HAP-1 (cell line): ENCODE data around the gene HTATSF1.

Experiments used
- DNase-seq, 2 experiments: peaks; one replicate each; pipeline ENCODE4 v3.0.0-alpha.2; 2016 to 2020; ENCODE audit warnings: low spot score in 2 of 2
- H3K27me3 ChIP-seq: fragments of 250-450 bp; sonication (Bioruptor Pico); 2 replicates; pipeline ENCODE4 v1.5.1; 2020; ENCODE audit warnings: low read depth, mild to moderate bottlenecking, moderate library complexity
- H3K36me3 ChIP-seq: fragments of 250-450 bp; sonication (Bioruptor Pico); replicated peaks from 2 replicates; pipeline ENCODE4 v1.5.1; 2020; ENCODE audit warnings: mild to moderate bottlenecking
- H3K4me1 ChIP-seq: fragments of 250-450 bp; sonication (Bioruptor Pico); 2 replicates; pipeline ENCODE4 v1.5.1; 2020; ENCODE audit warnings: mild to moderate bottlenecking
- H3K4me3 ChIP-seq: fragments of 250-450 bp; sonication (Bioruptor Pico); 2 replicates; pipeline ENCODE4 v1.5.1; 2020; ENCODE audit warnings: mild to moderate bottlenecking, moderate library complexity
- H3K9me3 ChIP-seq: fragments of 250-450 bp; sonication (Bioruptor Pico); 2 replicates; pipeline ENCODE4 v1.5.1; 2020; ENCODE audit warnings: mild to moderate bottlenecking, moderate library complexity
- in situ Hi-C: fragments of 300-500 bp; cut with MboI; formaldehyde crosslinking; loops from 3 replicates; pipeline ENCODE4 v1.14.3; 2020; ENCODE audit warnings: low sequenced_read_pairs, inconsistent platforms, mixed read lengths

The HTATSF1 gene, protein sequence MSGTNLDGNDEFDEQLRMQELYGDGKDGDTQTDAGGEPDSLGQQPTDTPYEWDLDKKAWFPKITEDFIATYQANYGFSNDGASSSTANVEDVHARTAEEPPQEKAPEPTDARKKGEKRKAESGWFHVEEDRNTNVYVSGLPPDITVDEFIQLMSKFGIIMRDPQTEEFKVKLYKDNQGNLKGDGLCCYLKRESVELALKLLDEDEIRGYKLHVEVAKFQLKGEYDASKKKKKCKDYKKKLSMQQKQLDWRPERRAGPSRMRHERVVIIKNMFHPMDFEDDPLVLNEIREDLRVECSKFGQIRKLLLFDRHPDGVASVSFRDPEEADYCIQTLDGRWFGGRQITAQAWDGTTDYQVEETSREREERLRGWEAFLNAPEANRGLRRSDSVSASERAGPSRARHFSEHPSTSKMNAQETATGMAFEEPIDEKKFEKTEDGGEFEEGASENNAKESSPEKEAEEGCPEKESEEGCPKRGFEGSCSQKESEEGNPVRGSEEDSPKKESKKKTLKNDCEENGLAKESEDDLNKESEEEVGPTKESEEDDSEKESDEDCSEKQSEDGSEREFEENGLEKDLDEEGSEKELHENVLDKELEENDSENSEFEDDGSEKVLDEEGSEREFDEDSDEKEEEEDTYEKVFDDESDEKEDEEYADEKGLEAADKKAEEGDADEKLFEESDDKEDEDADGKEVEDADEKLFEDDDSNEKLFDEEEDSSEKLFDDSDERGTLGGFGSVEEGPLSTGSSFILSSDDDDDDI

DNA sequence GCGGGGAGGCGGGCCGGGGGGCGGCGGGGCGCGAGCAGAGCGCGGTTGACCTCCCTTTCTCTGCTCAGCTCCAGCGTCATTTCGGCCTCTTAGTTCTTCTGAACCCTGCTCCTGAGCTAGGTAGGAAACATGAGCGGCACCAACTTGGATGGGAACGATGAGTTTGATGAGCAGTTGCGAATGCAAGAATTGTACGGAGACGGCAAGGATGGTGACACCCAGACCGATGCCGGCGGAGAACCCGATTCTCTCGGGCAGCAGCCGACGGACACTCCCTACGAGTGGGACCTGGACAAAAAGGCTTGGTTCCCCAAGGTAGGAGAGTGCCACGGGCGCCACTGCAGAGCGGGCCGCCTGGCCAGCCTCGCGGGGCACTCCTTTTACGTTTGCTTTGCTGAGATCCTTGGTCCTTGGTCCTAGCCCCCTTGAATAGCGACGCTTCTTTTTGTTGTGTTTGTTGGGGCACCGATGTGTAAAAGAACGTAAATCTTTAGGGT lies at the start of gene HTATSF1:
TSS of gene HTATSF1 (plus strand) at position 37 of the 497 bp plus-strand sequence. CDS start at position 130, 93 bp downstream.
- peaks cover 17% of the 10 kb centered on the region for H3K4me1 ChIP-seq
- peaks cover 28% of the 10 kb centered on the region for H3K36me3 ChIP-seq
- in situ Hi-C loops = no loop called here
- peak in 1 of 2 experiments; percentile 13 for DNase-seq
- H3K4me3 ChIP-seq = peak within 1 kb of the TSS; percentile 76
- no peaks in the 10 kb centered on the region for H3K27me3 ChIP-seq
- H3K9me3 ChIP-seq = no peaks in the 10 kb centered on the region

DNA sequence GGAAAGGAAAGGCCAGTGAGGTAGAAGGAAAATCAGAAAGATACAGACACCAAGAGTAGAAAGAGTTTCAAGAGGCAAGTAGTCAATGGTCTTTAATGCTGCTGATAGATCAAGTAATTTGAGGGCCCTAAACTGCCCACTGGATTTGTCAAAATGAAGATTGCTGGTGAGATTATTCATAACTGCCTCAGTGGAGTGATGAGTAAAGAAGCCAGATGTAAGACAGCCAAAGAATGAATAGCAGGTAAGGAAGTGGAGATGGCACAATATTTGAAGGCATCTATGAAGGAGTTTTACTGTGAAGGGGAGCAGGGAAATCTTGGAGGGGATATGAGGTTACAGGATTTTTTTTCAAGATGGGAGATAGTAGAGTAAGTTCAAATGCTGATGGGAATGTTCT lies 49.4 kb upstream of the HTATSF1 start:
- no peaks in the 10 kb centered on the region for H3K36me3 ChIP-seq
- DNase-seq = no peak
- no peaks in the 10 kb centered on the region for H3K4me1 ChIP-seq
- in situ Hi-C loops = no loop called here
- H3K27me3 ChIP-seq = 0 out of 2 replicates have a peak, but pooled peaks cover 3% of the 10 kb centered on the region
- H3K9me3 ChIP-seq = peaks cover 2% of the 10 kb centered on the region; the same call in 1 of the 2 replicates
- no peak overlapping the region for H3K4me3 ChIP-seq

DNA sequence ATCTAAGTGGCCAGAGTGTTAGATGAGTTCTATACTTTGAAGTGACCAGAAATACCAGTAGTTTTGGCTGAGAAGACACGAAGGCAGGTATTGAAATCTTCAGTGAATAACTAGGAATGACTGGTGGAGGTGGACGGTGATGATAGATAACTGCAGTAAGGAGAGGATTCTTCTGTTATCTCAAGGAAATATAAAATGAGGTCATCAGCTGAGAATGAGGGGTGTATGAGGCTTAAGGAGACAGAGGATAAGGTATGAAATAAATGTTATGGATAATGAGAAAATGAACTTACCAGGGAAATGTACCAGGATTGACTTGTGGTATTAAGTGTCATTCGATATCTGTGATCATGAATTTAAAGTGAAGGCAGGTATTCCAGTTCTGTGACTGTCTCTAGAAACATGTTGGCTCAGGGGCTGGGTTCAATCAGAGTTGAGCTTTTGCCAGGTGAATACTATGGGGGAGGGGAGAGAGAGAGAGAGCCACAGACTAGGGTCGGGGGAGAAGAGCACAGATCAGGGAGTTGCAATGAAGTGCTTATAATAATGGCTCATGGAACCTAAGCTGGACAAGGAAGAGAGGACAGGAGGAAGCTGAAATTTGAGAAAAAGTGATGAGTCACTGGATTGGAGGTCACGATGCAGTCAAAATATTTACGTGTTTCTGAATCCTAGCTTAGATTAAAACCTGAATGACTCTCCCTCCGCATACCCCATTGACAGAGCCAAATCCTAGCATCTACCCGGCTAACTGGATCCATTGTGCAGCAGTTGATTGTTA lies 47.2 kb upstream of the HTATSF1 start:
- H3K4me3 ChIP-seq = no peak overlapping the region
- in situ Hi-C loops = no loop called here
- no peak for DNase-seq

DNA sequence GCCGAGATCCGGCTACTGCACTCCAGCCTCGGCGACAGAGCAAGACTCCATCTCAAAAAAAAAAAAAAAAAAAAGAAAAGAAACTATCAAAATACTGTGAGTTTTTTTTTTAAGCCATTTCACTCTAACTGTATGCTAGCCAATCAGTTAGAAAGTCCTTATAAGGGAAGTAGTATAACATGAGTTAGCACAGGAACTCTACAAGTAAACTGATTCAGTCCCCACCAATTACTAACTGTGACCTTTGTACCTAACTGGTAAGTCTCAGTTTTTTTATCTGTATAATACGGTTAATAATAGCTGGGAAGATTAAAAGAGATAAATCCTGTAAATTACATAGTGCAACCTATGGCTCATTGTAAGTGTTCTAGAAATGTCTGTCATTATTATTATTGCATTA lies 44.8 kb upstream of the HTATSF1 start:
- H3K27me3 ChIP-seq = no peaks in the 10 kb centered on the region
- no peaks in the 10 kb centered on the region for H3K36me3 ChIP-seq
- H3K4me1 ChIP-seq = no peaks in the 10 kb centered on the region
- no peak overlapping the region for H3K4me3 ChIP-seq
- no peak for DNase-seq
- in situ Hi-C loops = no loop called here
- no peaks in the 10 kb centered on the region for H3K9me3 ChIP-seq

More for the DNA sequence above, 47.2 kb upstream of the HTATSF1 start:
- Histone ChIP-seq H3K27me3 (0 out of 2 replicates have a peak, but pooled peaks cover 3% of the 10 kb centered on the region), H3K4me1 (no peaks in the 10 kb centered on the region), H3K9me3 (peaks cover 2% of the 10 kb centered on the region; the same call in 1 of the 2 replicates), H3K36me3 (no peaks in the 10 kb centered on the region)

DNA sequence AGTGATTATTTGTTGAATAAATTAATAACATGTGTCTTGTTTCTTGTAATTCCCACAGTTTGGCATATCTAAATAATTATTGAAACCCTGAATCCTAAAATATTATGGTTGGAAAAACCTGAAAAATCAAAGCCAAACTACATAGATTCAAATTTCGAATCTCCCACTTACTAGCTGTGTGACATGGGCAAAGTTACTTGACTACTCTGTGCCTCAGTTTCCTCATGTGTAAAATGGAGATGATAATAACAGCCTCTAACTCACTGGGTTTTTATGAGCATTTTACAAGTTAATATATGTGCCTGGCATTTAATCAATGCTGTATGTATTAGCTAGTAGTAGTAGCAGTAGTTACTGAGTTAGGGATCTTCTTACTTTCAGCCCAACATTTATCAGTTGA lies 44.3 kb upstream of the HTATSF1 start:
- DNase-seq = no peak
- Histone ChIP-seq H3K4me3 (no peak overlapping the region), H3K4me1 (no peaks in the 10 kb centered on the region), H3K36me3 (no peaks in the 10 kb centered on the region), H3K9me3 (no peaks in the 10 kb centered on the region), H3K27me3 (no peaks in the 10 kb centered on the region)
- in situ Hi-C loops = no loop called here

DNA sequence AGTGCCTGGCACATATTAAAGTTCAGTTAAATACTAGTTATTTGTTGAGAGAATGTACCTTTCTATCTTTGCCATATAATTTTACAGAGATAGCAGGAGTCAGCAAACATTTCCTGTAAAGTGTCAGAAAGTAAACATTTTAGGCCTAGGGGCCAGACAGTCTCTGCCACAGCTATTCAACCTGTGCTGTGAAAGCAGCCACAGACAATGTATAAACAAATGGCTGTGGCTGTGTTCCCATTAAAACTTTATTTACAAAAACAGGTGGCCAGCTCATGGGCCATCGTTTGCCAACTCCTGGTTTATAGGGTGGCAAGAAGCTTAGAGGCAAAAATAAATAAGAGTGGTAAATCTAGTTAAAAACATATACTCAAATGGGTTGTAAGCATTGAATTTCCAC lies 43.6 kb upstream of the HTATSF1 start:
- H3K9me3 ChIP-seq = no peaks in the 10 kb centered on the region
- in situ Hi-C loops = no loop called here
- DNase-seq = no peak
- H3K27me3 ChIP-seq = no peaks in the 10 kb centered on the region
- H3K36me3 ChIP-seq = no peaks in the 10 kb centered on the region
- H3K4me1 ChIP-seq = no peaks in the 10 kb centered on the region
- H3K4me3 ChIP-seq = no peak overlapping the region

DNA sequence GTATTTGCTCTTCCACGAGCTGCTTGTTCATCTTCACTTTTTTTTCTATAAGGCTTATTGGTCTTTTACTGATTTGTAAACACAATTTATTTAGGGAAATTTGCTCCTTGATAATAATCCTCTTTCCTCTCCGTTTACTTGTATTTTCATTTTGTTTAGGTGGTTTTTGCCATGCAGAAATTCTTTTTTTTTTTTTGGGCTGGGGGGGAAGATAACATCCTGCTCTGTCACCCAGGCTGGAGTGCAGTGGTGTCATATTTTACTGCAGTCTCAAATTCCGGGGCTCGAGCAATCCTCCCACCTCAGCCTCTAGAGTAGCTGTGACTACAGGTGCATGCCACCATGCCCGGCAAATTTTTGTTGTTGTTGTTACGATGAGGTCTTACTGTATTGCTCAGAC lies 41.3 kb upstream of the HTATSF1 start:
- H3K4me1 ChIP-seq = no peaks in the 10 kb centered on the region
- no peak overlapping the region for H3K4me3 ChIP-seq
- in situ Hi-C loops = no loop called here
- no peaks in the 10 kb centered on the region for H3K36me3 ChIP-seq
- no peak for DNase-seq
- H3K27me3 ChIP-seq = no peaks in the 10 kb centered on the region
- no peaks in the 10 kb centered on the region for H3K9me3 ChIP-seq

DNA sequence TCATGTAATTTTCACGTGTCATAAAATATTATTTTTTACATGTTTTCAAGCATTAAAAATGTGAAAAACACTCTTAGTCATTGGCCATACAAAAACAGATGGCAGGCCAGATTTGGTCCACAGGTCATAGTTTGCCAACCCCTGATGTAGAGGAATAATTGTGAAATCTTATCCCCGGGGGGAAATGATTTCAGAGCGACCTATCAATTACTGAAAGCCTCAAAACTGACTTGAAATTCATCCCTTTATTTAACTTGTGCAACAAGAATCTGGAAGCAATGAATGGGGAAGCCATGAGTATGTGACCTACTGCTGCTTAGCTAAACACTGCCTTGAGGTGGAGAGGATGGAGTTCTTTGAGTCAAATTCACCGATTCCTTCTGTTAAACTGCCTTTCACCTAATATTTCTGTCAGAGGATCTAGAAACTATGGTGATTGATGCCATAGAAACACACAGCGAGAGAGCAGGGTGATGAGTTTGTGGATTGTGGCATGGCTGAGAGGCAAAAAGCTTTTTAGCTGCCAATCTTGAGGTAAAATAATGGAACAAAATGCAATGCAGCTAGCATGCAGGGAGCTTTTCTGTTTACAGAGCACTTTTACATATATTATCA lies 40.0 kb upstream of the HTATSF1 start:
- in situ Hi-C loops = no loop called here
- Histone ChIP-seq H3K4me1 (no peaks in the 10 kb centered on the region), H3K27me3 (no peaks in the 10 kb centered on the region), H3K36me3 (no peaks in the 10 kb centered on the region), H3K4me3 (no peak overlapping the region), H3K9me3 (no peaks in the 10 kb centered on the region)
- DNase-seq = no peak

DNA sequence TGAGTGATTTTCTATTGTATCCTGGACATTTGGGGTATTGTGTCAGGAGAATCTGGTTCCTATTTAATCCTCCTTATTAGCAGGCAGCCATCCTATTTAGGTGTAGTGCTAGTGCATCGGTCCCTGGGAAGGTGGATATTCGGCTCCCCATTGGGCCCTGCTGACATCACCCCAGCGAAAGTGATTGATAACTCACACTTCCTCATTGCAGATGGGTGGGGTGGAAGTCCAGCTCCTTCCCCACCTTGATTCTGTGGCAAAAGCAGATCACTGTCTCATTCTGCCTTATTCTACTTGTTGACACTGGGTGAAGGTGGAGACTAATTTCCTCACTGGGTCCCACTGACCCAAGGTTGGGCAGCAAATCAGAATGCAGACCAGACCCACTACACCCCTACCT lies 32.8 kb upstream of the HTATSF1 start:
- H3K4me3 ChIP-seq = no peak overlapping the region
- H3K4me1 ChIP-seq = peaks cover 3% of the 10 kb centered on the region
- no peak for DNase-seq
- H3K9me3 ChIP-seq = no peaks in the 10 kb centered on the region
- no peaks in the 10 kb centered on the region for H3K27me3 ChIP-seq
- in situ Hi-C loops = no loop called here
- no peaks in the 10 kb centered on the region for H3K36me3 ChIP-seq

DNA sequence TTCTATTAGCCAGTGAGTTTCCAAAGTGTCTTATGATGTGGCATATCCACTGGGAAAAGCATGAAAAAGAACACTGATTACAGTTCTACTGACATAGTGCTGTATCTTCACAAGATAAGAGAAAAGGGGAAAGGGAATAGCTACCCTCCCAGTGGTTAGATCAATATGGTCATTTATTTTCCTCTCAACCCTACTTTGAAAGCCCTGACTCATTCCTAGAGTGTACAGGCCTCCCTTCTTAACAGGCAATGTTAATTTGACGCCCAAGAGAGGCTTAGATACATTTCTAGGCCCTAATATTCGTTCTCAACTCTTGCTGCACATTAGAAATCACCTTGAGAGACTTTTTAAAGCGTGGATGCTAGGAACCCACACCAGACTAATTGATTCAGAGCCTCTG lies 30.1 kb upstream of the HTATSF1 start:
- no peaks in the 10 kb centered on the region for H3K36me3 ChIP-seq
- no peak for DNase-seq
- no peaks in the 10 kb centered on the region for H3K27me3 ChIP-seq
- H3K9me3 ChIP-seq = no peaks in the 10 kb centered on the region
- H3K4me1 ChIP-seq = peaks cover 4% of the 10 kb centered on the region
- H3K4me3 ChIP-seq = no peak overlapping the region
- in situ Hi-C loops = no loop called here

DNA sequence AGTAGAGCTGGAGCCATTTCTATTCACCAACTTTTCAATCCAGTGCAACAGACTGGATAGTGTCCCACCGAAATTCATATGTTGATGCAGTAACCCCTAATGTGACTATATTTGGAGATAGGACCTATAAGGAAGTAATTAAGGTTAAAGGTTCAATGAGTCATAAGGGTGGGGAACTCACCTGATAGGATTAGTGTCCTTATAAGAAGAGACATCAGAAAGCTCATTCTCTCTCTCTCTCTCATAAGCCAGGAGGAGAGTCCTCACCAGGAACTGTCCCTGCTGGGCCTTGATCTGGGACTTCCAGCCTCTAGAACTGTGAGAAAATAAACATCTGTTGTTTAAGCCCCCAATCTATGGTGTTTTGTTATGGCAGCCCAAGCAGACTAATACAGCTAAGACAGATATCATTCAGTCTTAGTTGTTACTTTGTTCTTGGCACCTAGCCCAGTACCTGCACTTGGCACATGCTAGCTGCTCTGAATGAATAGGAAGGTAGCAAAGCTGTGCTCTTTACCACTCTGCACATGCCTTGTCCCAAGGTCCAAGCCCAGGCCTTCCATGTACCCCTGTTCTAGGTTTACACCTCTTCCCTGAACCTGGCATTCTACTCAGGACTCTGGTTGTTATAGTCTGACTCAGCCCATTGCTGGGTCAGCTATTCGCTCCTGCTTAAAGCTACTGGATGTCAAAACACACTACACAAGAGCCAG lies 28.8 kb upstream of the HTATSF1 start:
- in situ Hi-C loops = no loop called here
- no peaks in the 10 kb centered on the region for H3K27me3 ChIP-seq
- no peak for DNase-seq

DNA sequence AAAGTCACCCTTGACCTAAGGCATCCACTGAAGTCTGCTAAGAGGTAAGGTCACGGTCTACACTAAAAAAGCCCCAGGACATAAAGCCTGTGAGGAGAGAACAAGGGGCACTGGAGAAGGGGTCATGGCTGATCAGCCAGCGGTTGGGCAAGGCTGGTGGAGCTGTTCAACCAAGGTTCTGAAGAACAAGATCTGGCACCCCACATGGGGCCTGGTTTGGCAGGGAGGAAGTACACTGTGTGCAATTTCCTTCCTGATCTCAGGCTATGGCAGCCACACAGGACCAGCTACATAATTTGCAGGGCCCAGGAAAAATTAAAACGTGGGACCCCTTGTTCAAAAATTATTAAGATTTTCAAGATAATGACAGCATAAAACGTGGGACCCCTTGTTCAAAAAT lies 23.7 kb upstream of the HTATSF1 start:
- H3K4me3 ChIP-seq = no peak overlapping the region
- no peak for DNase-seq
- no peaks in the 10 kb centered on the region for H3K36me3 ChIP-seq
- H3K27me3 ChIP-seq = no peaks in the 10 kb centered on the region
- H3K4me1 ChIP-seq = peaks cover 4% of the 10 kb centered on the region
- H3K9me3 ChIP-seq = no peaks in the 10 kb centered on the region
- in situ Hi-C loops = no loop called here

More for the DNA sequence above, 28.8 kb upstream of the HTATSF1 start:
- Histone ChIP-seq H3K9me3 (no peaks in the 10 kb centered on the region), H3K36me3 (no peaks in the 10 kb centered on the region), H3K4me3 (no peak overlapping the region), H3K4me1 (peaks cover 4% of the 10 kb centered on the region)

DNA sequence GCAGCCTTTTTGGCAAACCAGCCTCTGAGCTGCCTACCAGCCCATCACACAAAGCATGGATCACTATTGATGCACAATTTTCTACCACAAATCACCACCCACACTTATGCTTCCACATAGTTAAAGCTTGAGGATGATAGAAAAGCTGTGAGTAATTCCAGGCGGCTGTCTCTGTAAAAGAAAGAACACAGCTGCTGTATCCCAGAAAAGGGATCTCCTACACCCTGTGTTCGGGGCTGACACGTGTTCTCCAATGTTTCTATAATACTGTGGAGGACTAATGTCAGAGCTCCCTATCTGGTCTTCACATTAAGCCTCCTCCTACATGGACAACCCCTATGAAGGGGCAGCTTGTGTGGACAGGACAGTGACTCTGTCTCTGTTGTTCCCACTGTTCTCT lies 22.2 kb upstream of the HTATSF1 start:
- in situ Hi-C loops = no loop called here

More for the DNA sequence above, 22.2 kb upstream of the HTATSF1 start:
- Histone ChIP-seq H3K4me1 (0 out of 2 replicates have a peak, but pooled peaks cover under 1% of the 10 kb centered on the region), H3K36me3 (no peaks in the 10 kb centered on the region), H3K4me3 (no peak overlapping the region), H3K9me3 (no peaks in the 10 kb centered on the region), H3K27me3 (no peaks in the 10 kb centered on the region)
- DNase-seq = no peak
